A204.1 (cell line): Measurements from ENCODE around the gene NFATC1.
"Not testable (repeated sequence)": the region's sequence is repeated elsewhere in the genome, so short reads cannot be mapped to it uniquely, and the experiment has no call there.

Source experiments
- FAIRE-seq: peaks from 2 replicates; lab custom pipeline; 2012; peaks lifted over from hg19 to GRCh38; lab: Jason Lieb, UNC

NFATC1 gene

GRCh38 chr18:79490626-79491041 is 94.9 kb downstream of the NFATC1 start:
- no peak for FAIRE-seq

DNA sequence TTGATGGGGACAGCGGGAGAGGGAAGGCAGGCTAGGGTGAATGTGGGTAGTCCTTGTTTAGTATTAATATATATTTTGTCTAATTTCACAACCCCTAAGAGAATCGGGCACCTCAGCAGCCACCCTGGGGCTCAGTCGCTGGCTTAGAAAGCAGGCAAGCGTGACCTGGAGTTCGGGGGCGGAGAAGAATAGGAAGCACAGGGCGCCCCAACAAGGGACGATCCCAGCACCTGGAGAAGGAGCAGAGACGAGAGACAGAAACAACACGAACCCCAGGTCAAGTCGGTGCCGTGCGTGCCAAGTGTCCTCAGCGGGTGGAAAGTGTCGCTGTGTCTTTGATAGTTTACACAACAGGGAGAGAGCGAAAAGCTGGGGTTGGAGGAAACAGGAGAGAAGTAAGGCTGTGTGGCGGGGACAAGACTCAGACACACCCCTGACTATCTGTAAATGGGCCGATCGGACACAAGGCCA is 95.4 kb downstream of the NFATC1 start:
- FAIRE-seq: no peak

- FAIRE-seq: no peak
These were observed 97.6 kb downstream of the NFATC1 start for GRCh38 chr18:79493211-79493800.

DNA sequence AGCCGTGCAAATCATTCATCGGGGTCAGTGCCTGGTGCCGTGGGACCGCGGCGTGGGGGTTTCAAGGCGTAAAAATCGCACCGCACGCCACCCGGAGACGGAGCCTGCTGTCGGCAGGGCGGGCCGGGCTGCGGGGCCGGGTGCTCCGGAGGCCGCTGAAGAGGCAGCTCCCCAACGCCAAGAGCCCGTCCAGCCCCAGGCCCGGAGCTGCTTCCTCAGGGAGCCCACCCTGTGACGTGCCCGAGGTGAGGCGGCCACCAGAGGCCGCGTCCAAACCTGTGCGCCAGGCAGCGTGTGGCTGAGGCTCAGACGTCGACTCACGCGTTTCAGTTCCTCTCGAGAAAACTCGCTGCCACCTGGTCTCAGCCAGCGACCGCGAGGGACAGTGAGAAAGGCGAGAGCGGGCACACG is 98.1 kb downstream of the NFATC1 start:
- FAIRE-seq: no peak

DNA sequence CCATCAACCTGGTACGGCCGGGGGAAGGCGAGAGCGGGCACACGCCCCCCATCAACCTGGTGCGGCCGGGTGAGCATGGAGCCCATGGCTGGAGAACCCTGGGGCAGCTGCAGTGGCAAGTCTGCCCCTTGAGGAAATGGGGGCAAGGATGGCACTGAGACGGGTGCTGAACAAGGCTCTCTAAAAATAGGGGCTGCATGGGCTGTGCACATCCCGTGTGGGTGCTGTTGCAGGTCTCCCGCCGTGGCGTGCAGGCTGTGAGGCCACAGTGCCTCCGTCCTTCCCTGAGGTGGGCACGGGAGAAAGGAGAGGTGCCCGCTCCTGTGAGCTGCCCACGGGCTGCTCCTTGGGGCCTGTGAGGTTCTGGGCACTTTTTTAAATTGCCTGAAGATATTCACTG is 99.2 kb downstream of the NFATC1 start:
- no peak for FAIRE-seq

DNA sequence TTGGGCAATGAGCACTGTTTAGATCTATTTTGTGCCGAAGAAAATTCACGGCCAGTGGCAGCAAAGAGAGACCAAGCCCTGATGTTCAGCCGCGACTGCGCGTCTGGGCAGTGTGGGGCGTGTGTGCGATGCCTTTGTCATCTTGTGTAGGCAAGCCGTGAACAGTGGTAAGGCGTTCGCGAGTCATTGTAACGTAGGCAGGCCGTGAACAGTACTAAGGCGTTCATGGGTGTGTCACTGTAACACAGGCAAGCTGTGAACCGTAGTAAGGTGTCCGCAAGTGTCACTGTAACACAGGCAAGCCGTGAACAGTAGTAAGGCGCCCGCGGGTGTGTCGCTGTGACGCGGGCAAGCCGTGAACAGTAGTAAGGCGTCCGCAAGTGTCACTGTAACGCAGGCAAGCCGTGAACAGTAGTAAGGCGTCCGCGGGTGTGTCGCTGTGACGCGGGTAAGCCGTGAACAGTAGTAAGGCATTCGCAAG is 99.9 kb downstream of the NFATC1 start:
- FAIRE-seq: no peak

GRCh38 chr18:79496237-79496977 is 100.7 kb downstream of the NFATC1 start:
- no peak for FAIRE-seq

GRCh38 chr18:79496978-79497637 is 101.4 kb downstream of the NFATC1 start:
- FAIRE-seq: no peak

- no peak for FAIRE-seq
These were observed 101.9 kb downstream of the NFATC1 start for GRCh38 chr18:79497638-79498081.

- FAIRE-seq: no peak
These were observed 102.9 kb downstream of the NFATC1 start for GRCh38 chr18:79498662-79499061.

GRCh38 chr18:79501006-79501405 is 105.3 kb downstream of the NFATC1 start:
- FAIRE-seq: no peak

DNA sequence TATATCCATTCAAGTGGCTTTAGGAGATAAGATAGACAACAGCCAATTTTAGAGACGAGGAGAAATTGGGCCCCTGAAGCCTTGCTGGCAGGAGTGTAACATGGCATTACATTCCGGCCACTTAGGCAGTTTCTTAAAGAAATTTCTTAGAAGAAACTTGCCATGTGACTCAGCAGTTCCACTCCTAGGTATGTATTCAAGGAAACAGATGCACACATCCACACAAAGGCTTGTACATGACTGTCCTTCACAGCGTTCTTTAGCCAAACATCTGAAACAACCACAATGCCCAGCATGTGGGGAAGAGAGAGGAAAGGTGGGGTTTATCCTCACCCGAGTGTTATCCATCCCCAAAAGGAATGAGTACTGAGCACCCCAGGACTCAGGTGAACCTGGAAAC is 107.1 kb downstream of the NFATC1 start:
- no peak for FAIRE-seq

DNA sequence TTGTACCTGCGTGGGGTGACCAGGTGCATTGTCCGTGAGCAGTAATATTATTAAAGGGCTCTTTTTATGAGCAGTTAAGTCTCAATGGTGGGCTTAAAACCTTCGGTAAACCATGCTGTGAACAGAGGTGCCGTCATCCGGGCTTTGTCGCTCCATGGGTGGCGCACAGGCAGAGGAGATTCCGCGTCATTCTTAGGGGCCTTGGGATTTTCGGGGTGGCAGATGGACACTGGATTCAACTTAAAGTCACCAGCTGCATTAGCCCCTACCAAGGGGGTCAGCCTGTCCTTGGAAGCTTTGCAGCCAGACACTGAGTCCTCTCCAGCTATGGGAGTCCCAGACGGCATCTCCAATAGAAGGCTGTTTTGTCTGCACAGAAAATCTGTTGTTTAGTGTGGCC is 107.7 kb downstream of the NFATC1 start:
- no peak for FAIRE-seq

GRCh38 chr18:79504034-79504433 is 108.3 kb downstream of the NFATC1 start:
- FAIRE-seq: no peak

- FAIRE-seq: not testable (repeated sequence)
These were observed 108.8 kb downstream of the NFATC1 start for GRCh38 chr18:79504495-79504894.

DNA sequence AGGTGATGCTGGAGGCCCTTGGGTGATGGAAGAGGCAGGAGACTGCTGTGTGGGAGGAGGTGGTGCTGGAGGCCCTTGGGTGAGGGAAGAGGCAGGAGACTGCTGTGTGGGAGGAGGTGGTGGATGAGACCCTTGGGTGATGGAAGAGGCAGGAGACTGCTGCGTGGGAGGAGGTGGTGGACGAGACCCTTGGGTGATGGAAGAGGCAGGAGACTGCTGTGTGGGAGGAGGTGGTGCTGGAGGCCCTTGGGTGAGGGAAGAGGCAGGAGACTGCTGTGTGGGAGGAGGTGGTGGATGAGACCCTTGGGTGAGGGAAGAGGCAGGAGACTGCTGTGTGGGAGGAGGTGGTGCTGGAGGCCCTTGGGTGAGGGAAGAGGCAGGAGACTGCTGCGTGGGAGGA is 109.7 kb downstream of the NFATC1 start:
- not testable (repeated sequence) for FAIRE-seq

- no peak for FAIRE-seq
These were observed 110.7 kb downstream of the NFATC1 start for GRCh38 chr18:79506191-79507075.

GRCh38 chr18:79507076-79507545 is 111.4 kb downstream of the NFATC1 start:
- FAIRE-seq: no peak

GRCh38 chr18:79507546-79508480 is 112.1 kb downstream of the NFATC1 start:
- no peak for FAIRE-seq

DNA sequence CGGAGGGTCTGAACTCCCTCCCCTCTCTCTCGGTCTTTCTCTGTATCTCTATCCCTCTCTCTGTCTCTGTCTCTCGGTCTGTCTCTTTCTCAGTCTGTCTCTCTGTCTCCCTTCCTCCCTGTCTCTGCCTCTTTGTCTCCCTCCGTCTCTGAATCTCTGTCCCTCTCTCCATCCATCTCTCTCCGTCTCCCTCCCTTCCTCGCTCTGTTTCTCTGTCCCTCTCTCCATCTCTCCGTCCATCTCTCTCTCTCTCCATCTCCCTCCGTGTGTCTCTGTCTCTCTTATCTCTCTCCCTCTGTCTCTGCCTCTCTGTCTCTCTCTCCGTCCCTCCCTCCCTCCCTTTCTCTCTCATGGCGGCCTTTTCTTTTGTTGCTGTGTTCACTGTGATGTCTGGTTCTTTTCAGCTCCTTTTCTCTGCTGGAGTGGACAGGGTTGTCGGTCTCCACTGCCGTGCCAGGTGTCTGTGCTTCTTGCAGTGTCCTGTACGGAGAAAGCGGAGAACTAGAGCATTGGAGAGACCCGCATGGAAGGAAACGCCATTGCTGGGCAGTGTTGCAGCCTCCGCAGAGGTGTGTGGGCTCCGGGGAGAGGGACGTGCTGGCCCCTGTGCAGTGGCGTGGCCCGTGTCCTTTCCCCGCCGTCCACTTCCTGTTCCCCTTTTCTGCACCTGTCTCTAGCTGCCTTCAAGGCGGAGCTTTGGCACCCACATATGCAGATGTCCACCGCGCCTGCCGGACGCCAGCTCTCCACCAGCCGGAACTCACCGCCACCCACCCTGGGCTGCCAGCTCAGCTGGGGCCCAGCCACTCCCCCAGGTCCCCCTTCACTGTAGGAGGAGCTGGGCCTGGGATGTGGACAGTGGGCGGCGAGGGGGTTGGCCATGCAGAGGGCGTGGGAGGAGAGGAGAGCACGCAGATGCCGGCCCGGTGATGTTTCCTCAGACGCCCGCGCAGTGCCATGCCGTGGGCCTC is 113.1 kb downstream of the NFATC1 start:
- FAIRE-seq: no peak
